NCI-H510A (cell line): ENCODE data around the gene COL23A1.
"Not testable (repeated sequence)": the region's sequence is repeated elsewhere in the genome, so short reads cannot be mapped to it uniquely, and the experiment has no call there.

ENCODE experiments used
- DNase-seq: peaks from one replicate; lab custom pipeline; 2025; lab: John Stamatoyannopoulos, UW

The COL23A1 gene

GRCh38 chr5:178304016-178304415, 286.2 kb downstream of the COL23A1 start:
- no peak for DNase-seq

- DNase-seq = not testable (repeated sequence)
Observed at GRCh38 chr5:178302321-178302720, 287.9 kb downstream of the COL23A1 start.

- no peak for DNase-seq
Observed at GRCh38 chr5:178301641-178302040, 288.6 kb downstream of the COL23A1 start.

GRCh38 chr5:178298283-178298807, 291.8 kb downstream of the COL23A1 start:
- DNase-seq = no peak

GRCh38 chr5:178297751-178298150, 292.4 kb downstream of the COL23A1 start:
- DNase-seq = no peak

- no peak for DNase-seq
Observed at GRCh38 chr5:178296066-178296465, 294.1 kb downstream of the COL23A1 start.

GRCh38 chr5:178295589-178295988, 294.6 kb downstream of the COL23A1 start:
- DNase-seq = no peak

GRCh38 chr5:178293815-178294214, 296.4 kb downstream of the COL23A1 start:
- DNase-seq = no peak

- no peak for DNase-seq
Observed at GRCh38 chr5:178293400-178293799, 296.8 kb downstream of the COL23A1 start.

- DNase-seq = no peak
Observed at GRCh38 chr5:178292826-178293205, 297.4 kb downstream of the COL23A1 start.

GRCh38 chr5:178291969-178292825, 298.0 kb downstream of the COL23A1 start:
- no peak for DNase-seq

- no peak for DNase-seq
Observed at GRCh38 chr5:178291161-178291561, 299.0 kb downstream of the COL23A1 start.

- no peak for DNase-seq
Observed at GRCh38 chr5:178290376-178290775, 299.8 kb downstream of the COL23A1 start.

GRCh38 chr5:178289438-178289837, 300.8 kb downstream of the COL23A1 start:
- DNase-seq = no peak

GRCh38 chr5:178288401-178289368, 301.5 kb downstream of the COL23A1 start:
- no peak for DNase-seq

- no peak for DNase-seq
Observed at GRCh38 chr5:178287791-178288105, 302.4 kb downstream of the COL23A1 start.

- no peak for DNase-seq
Observed at GRCh38 chr5:178287091-178287790, 303.0 kb downstream of the COL23A1 start.

- DNase-seq = no peak
Observed at GRCh38 chr5:178286226-178287090, 303.7 kb downstream of the COL23A1 start.

GRCh38 chr5:178285399-178286225, 304.6 kb downstream of the COL23A1 start:
- no peak for DNase-seq

GRCh38 chr5:178284996-178285395, 305.2 kb downstream of the COL23A1 start:
- DNase-seq = no peak
